Measurements from ENCODE around the gene TMEM108. TPM values are rescaled to one million over a fixed set of nuclear protein-coding genes. Genes with fewer than 3 reads are reported as not detected.

Gene TMEM108
- total RNA-seq, 1 donor from 2014 or later = not detected

DNA sequence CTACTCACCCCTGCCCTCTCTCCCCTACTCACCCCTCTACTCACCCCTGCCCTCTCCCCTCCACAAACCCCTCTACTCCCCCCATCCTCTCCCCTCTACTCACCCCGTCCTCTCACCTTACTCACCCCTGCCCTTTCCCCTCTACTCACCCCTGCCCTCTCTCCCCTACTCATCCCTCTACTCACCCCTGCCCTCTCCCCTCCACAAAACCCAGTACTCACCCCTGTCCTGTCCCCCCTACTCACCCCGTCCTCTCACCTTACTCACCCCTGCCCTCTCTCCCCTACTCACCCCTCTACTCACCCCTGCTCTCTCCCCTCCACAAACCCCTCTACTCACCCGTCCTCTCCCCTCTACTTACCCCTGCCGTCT is 375.8 kb downstream of the TMEM108 start:
- no peak for DNase-seq (ENCODE audit: low read depth in 2 of 2)

DNA sequence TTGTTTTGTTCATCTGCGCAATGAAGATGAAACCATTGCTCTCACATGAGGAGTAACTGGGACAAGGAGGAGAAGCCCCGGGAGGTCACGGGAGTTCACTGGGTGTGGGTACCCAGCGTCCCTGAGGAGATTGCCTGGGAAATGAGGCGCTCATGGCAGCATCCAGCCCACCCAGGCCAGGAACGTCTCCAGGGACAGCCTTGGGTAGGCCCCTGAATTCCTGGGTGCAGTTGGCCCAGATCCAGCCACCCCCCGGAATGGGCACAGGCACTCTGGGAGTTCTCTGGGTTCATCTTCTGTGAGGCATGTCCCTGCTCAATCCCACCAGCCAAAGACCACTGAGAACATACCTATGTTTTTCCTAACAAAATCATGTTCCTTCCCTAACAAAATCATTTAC is 380.2 kb downstream of the TMEM108 start:
- DNase-seq (ENCODE audit: low read depth in 2 of 2) = no peak

DNA sequence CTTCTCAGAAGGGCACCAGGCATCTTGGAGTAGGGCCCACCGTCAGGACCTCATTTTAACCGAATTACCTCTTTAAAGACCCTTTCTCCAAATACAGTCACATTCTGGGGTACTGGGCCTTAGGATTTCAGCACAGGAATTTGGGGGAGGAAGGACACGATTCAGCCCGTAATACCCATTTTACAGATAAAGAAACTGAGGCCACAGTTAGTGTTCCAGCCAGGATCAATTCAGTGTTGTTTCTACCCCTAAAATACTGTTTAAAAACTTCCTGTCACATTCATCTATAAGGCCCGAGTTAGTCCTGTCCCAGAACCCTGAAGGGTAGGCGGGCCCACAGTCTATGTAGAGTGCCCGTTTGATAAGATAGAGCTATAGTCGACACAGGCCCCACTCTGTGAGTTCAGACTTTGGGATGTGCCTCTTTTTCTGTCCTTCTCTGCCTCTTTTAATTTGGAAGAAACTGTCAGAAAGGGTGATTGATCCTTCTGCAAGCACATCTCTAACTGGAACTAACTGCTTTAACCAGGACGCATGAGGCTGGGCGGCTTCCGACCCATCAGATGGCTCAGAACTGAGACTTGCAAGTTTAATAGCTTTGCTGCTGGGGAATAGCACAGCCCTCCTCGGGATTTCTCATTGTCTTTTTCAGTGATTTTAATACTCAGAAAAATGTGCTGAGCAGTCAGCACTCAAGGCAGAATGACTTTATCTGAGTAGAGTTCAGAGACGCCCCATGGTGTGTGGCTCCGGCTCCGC is 381.1 kb downstream of the TMEM108 start:
- DNase-seq (ENCODE audit: low read depth in 2 of 2) = no peak

DNA sequence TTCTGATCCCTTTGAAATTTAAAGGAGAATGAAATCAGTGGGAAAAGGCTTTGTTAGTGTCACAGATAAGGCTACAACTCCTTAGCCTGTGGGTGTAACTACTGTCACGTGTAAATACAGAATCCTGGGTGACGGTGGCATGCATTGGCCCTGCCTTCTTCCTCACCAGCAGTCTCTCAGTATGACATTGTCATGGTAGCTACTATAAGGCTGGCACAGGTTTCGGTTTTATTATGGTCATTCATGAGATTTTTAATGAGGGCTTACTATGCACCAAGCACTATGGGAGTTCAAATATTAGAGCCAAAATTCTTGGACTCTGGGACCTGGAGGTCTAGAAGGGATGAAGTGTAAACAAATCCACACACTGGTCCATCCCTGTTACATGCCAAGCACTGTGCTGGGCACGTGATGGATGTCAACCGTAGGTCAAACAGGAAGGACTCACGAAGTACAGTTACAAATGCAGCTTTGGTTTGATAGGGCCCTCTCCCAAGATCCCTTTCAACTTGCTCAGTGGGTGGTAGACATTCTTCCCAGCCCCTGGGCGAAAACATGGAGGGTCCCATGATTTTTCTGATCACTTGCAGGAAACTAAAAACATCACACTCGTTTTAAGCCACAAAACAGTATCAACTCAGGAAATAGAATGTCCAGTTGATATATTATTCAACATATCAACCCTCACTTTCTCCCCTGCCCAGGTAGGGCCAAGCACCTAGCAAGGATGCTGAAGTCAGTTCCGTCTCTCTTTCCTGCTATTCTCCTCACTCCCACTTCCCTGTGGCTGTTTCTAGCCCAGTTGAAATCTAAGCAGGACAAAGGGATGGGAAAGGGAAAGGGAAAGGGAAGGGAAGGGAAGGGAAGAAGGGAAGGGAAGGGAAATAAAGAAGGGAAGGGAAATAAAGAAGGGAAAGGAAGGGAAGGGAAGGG is 387.0 kb downstream of the TMEM108 start:
- no peak for DNase-seq (ENCODE audit: low read depth in 2 of 2)

DNA sequence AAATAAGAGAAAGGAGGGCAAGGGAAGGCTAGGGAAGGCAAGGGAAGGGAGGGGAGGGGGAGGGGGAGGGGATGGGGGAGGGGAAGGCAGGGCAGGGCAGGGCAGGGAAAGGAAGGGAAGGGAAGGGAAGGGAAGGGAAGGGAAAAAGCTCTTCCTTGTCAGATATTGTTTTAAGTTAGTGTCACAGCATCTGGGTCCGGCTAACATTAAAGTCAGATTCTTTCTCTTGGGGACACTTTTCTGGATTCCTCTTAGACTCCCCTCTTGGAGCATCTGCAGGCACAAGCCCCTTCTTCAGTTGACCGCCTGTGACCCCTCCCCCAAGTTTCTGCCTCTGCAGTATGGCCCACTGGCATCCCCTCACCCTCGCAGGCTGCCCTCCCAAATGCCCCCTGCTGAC is 387.7 kb downstream of the TMEM108 start:
- no peak for DNase-seq (ENCODE audit: low read depth in 2 of 2)

DNA sequence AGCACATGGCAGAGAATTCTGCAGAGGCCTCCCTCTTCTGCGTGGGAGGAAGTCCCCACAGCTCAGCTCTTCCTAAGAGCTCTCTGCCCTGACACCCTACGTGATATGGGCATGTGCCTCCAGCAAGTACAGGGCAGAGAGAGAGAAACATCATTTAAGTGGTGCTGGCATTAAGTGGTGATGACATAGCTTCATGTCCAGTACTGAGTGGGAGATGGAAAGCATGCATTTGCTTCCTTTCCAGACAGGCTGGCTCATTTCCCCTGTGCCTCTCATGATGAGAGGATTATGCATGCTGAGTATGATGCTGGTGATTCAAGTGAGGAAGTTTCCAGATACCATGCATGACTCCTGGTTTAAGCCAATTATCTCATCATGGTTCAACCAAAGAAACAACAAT is 388.5 kb downstream of the TMEM108 start:
- peak in 1 of 2 donors; percentile 7 for DNase-seq (ENCODE audit: low read depth in 2 of 2)

DNA sequence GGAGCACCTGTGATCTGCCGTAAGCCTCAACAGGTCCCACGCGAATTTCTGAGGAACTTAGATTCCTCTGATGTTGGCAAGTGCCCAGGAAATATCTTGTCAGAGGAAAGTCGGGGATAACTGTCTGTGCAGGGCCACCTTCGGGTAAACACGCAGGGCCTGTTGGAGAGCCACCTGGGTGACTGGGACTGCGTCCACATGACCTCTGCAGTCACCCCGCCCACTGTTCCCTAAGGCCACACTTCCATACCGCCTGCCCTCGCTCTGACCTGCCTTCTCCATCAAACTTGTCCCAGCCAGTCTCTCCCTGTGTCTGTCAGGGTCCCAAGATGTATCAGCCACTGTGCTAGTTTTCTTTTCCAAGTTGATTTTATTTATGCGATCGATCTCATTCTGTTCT is 390.4 kb downstream of the TMEM108 start:
- DNase-seq (ENCODE audit: low read depth in 2 of 2) = no peak

DNA sequence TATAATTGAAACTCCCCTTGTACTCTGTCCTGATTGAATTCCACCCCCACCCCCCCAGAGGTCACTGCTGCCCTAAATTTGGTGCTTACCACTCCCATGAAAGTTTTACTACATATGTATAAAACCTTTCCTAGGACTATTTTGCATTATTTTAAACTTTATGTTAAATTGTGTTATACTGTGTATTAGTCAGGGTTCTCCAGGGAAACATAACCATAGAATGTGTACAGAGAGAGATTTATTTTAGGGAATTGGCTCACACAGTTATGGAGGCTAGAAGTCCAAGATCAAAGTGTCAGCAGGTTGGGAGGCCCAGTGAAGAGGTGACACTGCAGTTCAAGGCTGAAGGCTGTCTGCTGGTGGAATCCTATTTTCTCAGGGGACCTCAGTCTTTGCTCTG is 390.9 kb downstream of the TMEM108 start:
- no peak for DNase-seq (ENCODE audit: low read depth in 2 of 2)

DNA sequence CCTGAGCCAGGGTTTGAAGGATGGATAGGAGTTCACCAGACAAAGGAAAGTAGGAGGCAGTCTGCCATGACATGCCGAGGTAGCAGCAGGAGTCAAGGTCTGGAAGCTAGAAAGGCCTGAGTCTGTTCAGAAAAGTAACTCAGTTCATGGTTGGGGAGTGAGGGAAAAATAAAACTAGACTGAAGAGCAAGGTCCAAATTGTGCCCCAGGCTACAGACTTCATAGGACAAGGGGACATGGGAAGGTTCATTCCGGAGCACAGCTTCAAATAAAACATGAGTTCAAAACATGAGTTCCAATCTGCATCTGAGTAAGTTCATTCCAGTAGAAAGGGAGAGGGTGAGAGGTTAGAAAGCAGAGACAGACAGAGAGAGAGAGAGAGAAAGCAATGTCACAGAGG is 401.4 kb downstream of the TMEM108 start:
- DNase-seq (ENCODE audit: low read depth in 2 of 2) = no peak

DNA sequence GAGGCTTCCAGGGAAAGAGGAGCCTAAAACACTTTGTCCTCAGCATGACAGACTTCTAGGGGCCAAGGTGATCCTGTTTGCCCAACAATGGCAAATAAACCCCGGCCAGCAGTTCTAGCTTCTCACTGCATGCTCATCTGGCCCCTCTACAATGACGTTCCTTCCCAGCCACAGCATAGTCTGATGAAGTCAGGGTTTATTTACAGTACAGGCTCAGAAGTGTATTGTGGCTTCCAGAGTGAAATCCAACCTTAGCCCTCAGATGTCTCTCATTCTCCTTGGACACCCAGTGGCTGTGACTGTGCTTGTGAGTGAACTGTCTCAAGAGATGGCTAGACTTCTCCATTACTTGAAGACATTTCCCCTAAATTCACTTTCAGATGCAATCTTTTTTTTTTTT is 402.5 kb downstream of the TMEM108 start:
- no peak for DNase-seq (ENCODE audit: low read depth in 2 of 2)

DNA sequence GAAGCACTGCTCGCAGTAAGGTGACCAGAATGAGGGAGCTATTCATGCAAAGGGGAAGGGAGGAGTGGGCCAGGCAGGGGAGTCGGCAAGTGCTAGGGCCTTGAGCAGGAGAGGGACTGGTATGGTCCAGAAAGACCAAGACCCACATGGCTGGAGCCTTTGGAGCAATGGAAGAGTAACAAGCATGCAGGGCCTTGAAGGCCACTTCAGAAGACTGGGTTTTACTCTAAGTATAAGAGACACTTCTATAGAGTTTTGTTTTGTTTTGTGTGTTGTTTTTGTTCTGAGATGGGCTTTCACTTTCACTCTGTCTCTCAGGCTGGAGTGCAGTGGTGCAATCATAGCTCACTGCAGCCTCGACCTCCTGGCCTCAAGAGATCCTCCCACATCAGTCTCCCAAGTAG is 403.7 kb downstream of the TMEM108 start:
- DNase-seq (ENCODE audit: low read depth in 2 of 2) = no peak

DNA sequence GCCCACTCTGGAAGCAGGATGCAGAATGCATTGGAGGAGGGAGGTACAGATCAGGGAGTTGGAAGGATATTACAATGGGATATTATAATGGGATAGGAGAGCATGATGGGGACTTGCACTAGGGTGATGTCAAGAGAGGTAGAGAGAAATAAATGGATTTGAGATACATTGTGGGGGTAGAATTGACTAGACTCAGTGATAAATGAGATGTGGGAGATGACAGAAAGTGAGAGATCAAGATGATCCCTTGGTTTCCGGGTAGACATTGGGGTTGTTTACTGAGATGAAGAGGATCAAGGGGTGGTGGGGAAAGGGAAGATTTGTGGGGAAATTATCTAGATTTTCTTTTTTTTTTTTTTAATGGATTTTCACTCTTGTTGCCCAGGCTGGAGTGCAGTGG is 404.3 kb downstream of the TMEM108 start:
- no peak for DNase-seq (ENCODE audit: low read depth in 2 of 2)

DNA sequence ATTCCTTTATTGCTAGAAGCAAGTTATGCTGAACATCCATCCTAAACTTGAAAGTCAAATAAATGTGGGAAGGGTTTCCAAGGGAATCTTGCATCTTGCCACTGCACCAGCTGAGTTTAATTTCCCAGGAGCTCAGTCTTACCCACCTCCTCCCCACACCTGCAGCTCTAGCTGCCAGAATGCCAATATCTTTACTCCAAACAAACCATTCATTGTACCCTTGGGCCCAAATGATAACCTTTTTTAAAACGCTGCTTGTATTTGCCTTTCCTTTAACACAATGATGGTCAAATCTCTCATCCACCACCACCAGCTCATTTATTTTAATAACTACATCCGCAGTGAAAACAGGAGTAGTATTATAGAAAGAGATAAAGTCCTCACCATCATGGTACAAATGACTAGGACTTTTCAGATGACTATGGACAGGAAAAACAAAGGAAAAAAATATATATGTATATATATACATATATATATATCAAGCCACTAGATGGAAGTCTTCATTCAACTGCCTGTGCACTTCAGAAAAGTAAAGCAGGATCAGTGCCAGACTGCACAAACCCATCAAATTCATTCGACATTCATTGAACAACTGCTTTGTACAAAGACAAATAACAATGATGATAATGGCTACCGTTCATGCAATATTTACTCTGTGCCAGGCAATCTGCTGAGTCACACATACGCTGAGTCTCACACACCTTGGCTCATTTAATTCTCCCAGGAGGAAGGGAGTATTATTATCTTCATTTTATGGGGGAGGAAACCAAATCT is 405.6 kb downstream of the TMEM108 start:
- DNase-seq (ENCODE audit: low read depth in 2 of 2) = peak in 1 of 2 donors; percentile 24

DNA sequence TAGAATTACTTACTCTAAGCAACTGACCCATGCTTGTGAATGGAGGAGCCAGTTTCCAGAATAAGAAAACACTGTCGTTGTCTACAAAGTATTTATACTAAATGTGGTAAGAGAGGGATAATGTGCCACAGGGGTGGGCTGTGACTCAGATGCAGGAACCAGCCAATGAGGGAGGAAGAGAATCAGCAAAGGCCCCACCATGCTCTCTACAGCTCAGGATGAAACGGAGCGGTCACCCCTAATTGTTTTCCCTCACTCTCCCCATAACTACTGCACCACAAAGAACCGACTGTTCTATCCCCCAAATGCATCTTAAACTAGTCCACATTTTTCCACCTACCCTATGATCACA is 406.2 kb downstream of the TMEM108 start:
- no peak for DNase-seq (ENCODE audit: low read depth in 2 of 2)

DNA sequence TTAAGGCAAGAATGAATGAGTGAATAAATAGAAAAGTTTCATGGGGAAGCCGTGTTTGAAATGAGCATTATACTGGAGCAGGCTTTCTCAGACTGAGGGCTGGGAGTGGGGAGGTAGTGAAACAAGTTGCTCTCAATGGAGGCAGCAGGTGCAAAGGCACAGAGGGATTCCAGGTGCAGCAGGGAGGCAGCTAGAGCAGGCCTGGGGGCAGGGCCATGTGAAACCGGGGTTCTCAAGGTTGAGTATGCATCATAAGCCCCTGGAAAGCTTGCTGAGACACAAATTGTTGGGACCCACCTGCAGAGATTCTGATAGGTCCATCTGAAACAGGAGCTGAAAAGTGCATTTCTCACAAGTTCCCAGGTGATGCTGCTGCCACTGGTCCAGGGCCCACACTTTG is 406.9 kb downstream of the TMEM108 start:
- no peak for DNase-seq (ENCODE audit: low read depth in 2 of 2)

All from dermis microvascular lymphatic vessel endothelial cell (primary cell).